ENCODE data around the gene PARM1.

The PARM1 gene

GRCh38 chr4:74964311-74964710 lies 31.4 kb downstream of the PARM1 start:
- TF ChIP-seq CTCF (IDR thresholded peaks at IDR 0.05; ENCODE audit: low read depth, low read length), result no peak
- no peak for DNase-seq (ENCODE audit: extremely low read depth, low read depth)

GRCh38 chr4:74967324-74967723 lies 34.4 kb downstream of the PARM1 start:
- DNase-seq (ENCODE audit: extremely low read depth, low read depth), result no peak
- no peak for TF ChIP-seq CTCF (IDR thresholded peaks at IDR 0.05; ENCODE audit: low read depth, low read length)

GRCh38 chr4:74968456-74969164 lies 35.7 kb downstream of the PARM1 start:
- DNase-seq (ENCODE audit: extremely low read depth, low read depth), result no peak
- no peak for TF ChIP-seq CTCF (IDR thresholded peaks at IDR 0.05; ENCODE audit: low read depth, low read length)

- DNase-seq (ENCODE audit: extremely low read depth, low read depth), result no peak
- TF ChIP-seq CTCF (IDR thresholded peaks at IDR 0.05; ENCODE audit: low read depth, low read length), result no peak
These were observed 36.9 kb downstream of the PARM1 start for GRCh38 chr4:74969507-74970474.

- DNase-seq (ENCODE audit: extremely low read depth, low read depth), result no peak
- TF ChIP-seq CTCF (IDR thresholded peaks at IDR 0.05; ENCODE audit: low read depth, low read length), result no peak
These were observed 37.7 kb downstream of the PARM1 start for GRCh38 chr4:74970577-74970976.

GRCh38 chr4:74971862-74972261 lies 38.9 kb downstream of the PARM1 start:
- no peak for DNase-seq (ENCODE audit: extremely low read depth, low read depth)
- no peak for TF ChIP-seq CTCF (IDR thresholded peaks at IDR 0.05; ENCODE audit: low read depth, low read length)

- DNase-seq (ENCODE audit: extremely low read depth, low read depth), result no peak
- TF ChIP-seq CTCF (IDR thresholded peaks at IDR 0.05; ENCODE audit: low read depth, low read length), result no peak
These were observed 42.2 kb downstream of the PARM1 start for GRCh38 chr4:74975082-74975481.
